ENCODE measurements around the gene MRPL55. TPM values are rescaled to one million over a fixed set of nuclear protein-coding genes. Genes with fewer than 3 reads are reported as not detected.

Gene MRPL55
- total and polyA plus RNA-seq, 12 donors = 38.0 to 174 (median 48.2) TPM

GRCh38 chr1:228065543-228066347, 43.4 kb downstream of the MRPL55 start:
- Histone ChIP-seq H3K9me3 (no peaks in the 10 kb centered on the region), H3K36me3 (no peaks in the 10 kb centered on the region), H3K4me3 (no peak overlapping the region), H3K27me3 (peaks cover 30 to 67% (median 66%) of the 10 kb centered on the region in 7 donors), H3K27ac (no peak overlapping the region), H3K4me1 (peaks cover 0 to 3% (median 3%) of the 10 kb centered on the region in 9 donors)
- intact Hi-C loops (cut with DNase I) = no loop called here
- DNase-seq (no peak), ATAC-seq (no peak)
- TF ChIP-seq, protein P1, sequence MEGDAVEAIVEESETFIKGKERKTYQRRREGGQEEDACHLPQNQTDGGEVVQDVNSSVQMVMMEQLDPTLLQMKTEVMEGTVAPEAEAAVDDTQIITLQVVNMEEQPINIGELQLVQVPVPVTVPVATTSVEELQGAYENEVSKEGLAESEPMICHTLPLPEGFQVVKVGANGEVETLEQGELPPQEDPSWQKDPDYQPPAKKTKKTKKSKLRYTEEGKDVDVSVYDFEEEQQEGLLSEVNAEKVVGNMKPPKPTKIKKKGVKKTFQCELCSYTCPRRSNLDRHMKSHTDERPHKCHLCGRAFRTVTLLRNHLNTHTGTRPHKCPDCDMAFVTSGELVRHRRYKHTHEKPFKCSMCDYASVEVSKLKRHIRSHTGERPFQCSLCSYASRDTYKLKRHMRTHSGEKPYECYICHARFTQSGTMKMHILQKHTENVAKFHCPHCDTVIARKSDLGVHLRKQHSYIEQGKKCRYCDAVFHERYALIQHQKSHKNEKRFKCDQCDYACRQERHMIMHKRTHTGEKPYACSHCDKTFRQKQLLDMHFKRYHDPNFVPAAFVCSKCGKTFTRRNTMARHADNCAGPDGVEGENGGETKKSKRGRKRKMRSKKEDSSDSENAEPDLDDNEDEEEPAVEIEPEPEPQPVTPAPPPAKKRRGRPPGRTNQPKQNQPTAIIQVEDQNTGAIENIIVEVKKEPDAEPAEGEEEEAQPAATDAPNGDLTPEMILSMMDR (IDR thresholded peaks at IDR 0.05) = no peak
- WGBS, 2 donors = 67 to 68% methylated on average over 15 of the region's 15 CpGs

DNA sequence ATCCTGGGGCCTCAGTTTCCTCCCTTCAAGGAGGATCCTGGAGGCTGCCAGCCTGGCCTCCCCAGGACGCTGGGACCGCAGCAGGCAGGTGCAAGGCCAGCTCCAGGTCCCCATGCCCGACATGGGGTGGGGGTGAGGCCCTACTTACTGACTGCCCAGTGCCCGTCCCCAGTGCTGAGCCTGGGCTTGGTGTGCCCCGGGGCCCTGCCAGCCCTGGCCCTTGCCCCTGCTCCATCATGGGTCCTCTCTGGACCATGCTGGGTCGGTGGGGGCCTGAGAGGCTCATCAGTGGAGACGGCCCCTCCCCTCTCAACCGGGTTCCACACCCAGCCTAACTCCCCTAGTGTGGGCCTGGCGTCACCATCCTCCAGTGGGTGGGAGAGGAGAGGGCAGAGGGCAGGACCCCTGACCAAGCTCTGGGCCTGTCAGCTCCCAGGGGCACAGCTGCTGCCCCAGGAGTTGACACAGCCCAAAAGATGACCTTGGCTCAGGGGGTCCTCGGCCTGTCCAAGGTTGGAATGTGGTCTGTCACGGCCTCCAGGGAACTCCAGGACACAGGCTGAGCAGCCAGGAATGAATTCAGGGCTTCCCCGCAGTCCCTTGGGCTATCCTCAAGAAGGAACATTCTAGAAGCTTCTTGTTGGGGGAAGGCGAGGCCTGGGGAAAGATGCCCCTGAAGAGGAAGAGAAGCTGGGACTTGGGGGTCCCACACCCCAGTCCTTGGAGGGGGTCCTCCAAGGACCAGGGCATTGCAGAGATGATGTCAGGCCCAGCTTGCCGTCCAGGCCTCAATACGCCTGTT, 44.2 kb downstream of the MRPL55 start:
- H3K27ac ChIP-seq = no peak overlapping the region
- no peaks in the 10 kb centered on the region for H3K9me3 ChIP-seq
- TF ChIP-seq, protein P1 (IDR thresholded peaks at IDR 0.05) = no peak
- DNase-seq (no peak), ATAC-seq (no peak)
- H3K4me1 ChIP-seq = peaks cover 0 to 11% (median 11%) of the 10 kb centered on the region in 9 donors
- H3K4me3 ChIP-seq = no peak overlapping the region
- intact Hi-C loops (cut with DNase I) = no loop called here
- no peaks in the 10 kb centered on the region for H3K36me3 ChIP-seq
- 71 to 73% methylated on average over 15 of the region's 15 CpGs for WGBS, 2 donors
- peaks cover 38 to 75% (median 74%) of the 10 kb centered on the region in 7 donors for H3K27me3 ChIP-seq

DNA sequence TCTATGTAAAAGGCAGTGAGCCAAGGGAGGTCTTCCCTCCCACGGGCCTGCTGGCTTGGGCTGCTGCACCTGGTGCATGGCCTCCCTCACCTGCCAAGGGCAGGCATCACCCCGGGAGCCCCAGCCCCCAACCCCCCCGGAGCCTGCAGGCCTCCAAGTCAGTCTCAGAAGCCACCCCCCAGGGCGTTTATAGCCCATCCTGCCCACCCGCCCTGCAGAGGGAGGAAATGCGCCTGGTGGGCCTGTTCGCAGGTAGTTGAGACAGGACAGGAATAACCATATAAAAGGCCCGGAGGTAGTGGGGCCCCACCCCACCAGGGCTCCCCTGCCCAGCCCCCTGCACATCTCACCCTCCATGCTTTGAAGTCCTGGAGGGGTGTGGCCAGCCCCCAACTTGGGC, 44.8 kb downstream of the MRPL55 start:
- no peaks in the 10 kb centered on the region for H3K36me3 ChIP-seq
- no peak overlapping the region for H3K4me3 ChIP-seq
- H3K27me3 ChIP-seq = peaks cover 45 to 82% (median 81%) of the 10 kb centered on the region in 7 donors
- ATAC-seq = no peak
- no peak overlapping the region for H3K27ac ChIP-seq
- TF ChIP-seq, protein P1 (IDR thresholded peaks at IDR 0.05) = no peak
- intact Hi-C loops (cut with DNase I) = no loop called here
- 47 to 55% methylated on average over 8 of the region's 8 CpGs for WGBS, 2 donors
- H3K4me1 ChIP-seq = peaks cover 0 to 18% (median 14%) of the 10 kb centered on the region in 9 donors
- no peaks in the 10 kb centered on the region for H3K9me3 ChIP-seq
- no peak for DNase-seq

Data from heart right ventricle (tissue), 16 donors.